Sigmoid colon (tissue), 7 donors: Measurements from ENCODE around the gene ARHGEF28. TPM values are rescaled to one million over a fixed set of nuclear protein-coding genes. Genes with fewer than 3 reads are reported as not detected.

ENCODE experiments used
- DNase-seq: peaks from one replicate; pipeline ENCODE4 v3.0.0-alpha.2; 2019
- H3K27ac ChIP-seq, 4 donors: fragments of 200-600 bp; sonication (generic); one replicate each; pipeline ENCODE4 v1.5.1; 2016 to 2019; ENCODE audit warnings: mild to moderate bottlenecking in 1 of 4
- H3K27me3 ChIP-seq, 3 donors: fragments of 200-600 bp; sonication (generic); one replicate each; pipeline ENCODE4 v1.5.1; 2019; ENCODE audit warnings: mild to moderate bottlenecking in 1 of 3
- H3K36me3 ChIP-seq, 4 donors: fragments of 200-600 bp; sonication (generic); one replicate each; pipeline ENCODE4 v1.5.1; 2016 to 2019
- H3K4me1 ChIP-seq, 4 donors: fragments of 200-600 bp; sonication (generic); one replicate each; pipeline ENCODE4 v1.5.1; 2017 to 2019
- H3K4me3 ChIP-seq, 4 donors: fragments of 200-600 bp; sonication (generic); one replicate each; pipeline ENCODE4 v1.5.1; 2017 to 2019; ENCODE audit warnings: mild to moderate bottlenecking in 2 of 4, moderate library complexity in 1 of 4
- H3K9me3 ChIP-seq, 4 donors: fragments of 200-600 bp in 3 of 4; sonication (generic) in 3 of 4; one replicate each; pipeline versions ENCODE4 v1.5.1 to v1.6.1; 2013 to 2019
- EP300 ChIP-seq, 4 donors: sonication (generic); formaldehyde crosslinking; IDR thresholded peaks; one replicate each; pipeline ENCODE4 v1.6.1; 2017; ENCODE audit warnings: antibody characterized with exemption in 4 of 4
- POLR2A ChIP-seq, 2 donors: fragments of 450-650 bp; IDR thresholded peaks; one replicate each; pipeline ENCODE4 v1.6.1; 2016; ENCODE audit warnings: antibody characterized with exemption in 2 of 2, mild to moderate bottlenecking in 2 of 2, moderate library complexity in 2 of 2
- POLR2AphosphoS5 ChIP-seq, 4 donors: sonication (generic); formaldehyde crosslinking; IDR thresholded peaks; one replicate each; pipeline ENCODE4 v1.6.1; 2017; ENCODE audit warnings: antibody characterized with exemption in 4 of 4
- WGBS, 2 donors: extraction: QIAGEN DNeasy Blood & Tissue Kit; methylation state at CpG; one replicate each; pipeline ENCODE4 v1.1.7; 2013; 5-methylcytosine and 5-hydroxymethylcytosine counted together
- intact Hi-C: fragments of 100-400 bp; cut with DNase I; formaldehyde crosslinking; loops from one replicate; pipeline ENCODE4 v1.15.1; 2023
- polyA plus RNA-seq, 3 donors: library from polyadenylated mRNA; stranded (reverse); fragments of 200-250 nt; gene quantifications; one replicate each; pipeline ENCODE4 v1.2.3, GENCODE V29; 2013
- total RNA-seq, 4 donors: library from RNA; depleted of rRNA; stranded (reverse); fragments of >200 nt; gene quantifications; one replicate each; pipeline ENCODE4 v1.1.0, GENCODE V29; 2016
- TF ChIP-seq, protein P1 (sequence below), 4 experiments: fragments of 450-650 bp in 3 of 4; fragments of 200-600 bp in 1 of 4; IDR thresholded peaks; one replicate each; pipeline ENCODE4 v1.5.1; 2016 to 2019; ENCODE audit warnings: antibody characterized with exemption in 4 of 4, mild to moderate bottlenecking in 3 of 4, moderate library complexity in 2 of 4
- donor health status: healthy with polysubstance abuse.
- donor health status: Bipolar disorder and iron deficiency.
- donor health status: healthy.

The ARHGEF28 gene
- total and polyA plus RNA-seq, 7 donors: 3.0 to 6.9 (median 3.7) TPM

DNA sequence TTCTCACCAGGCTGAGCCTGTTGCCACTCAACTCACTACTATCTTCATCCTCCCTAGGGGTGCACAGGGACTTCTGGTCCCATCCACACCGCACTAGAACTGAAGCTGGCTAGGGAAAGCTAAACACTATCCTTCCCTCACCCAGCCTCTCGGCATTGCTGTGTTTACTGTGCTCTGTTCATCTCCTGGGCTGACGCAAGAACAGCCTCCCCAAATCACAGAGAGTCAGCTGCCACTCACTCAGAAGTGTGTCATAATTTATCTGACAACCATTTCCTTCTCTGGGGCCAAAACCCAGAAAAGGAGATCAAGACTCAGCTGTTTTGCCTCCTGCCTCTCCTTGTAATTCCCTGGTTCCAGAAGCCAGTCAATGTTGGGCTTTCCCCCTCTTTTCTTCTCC, 92.8 kb downstream of the ARHGEF28 start:
- Histone ChIP-seq H3K9me3 (no peaks in the 10 kb centered on the region), H3K4me3 (no peak overlapping the region), H3K27ac (no peak overlapping the region), H3K27me3 (no peaks in the 10 kb centered on the region), H3K36me3 (no peaks in the 10 kb centered on the region), H3K4me1 (no peaks in the 10 kb centered on the region)
- DNase-seq: no peak
- intact Hi-C loops: no loop called here
- 92 to 96% methylated on average over 3 of the region's 3 CpGs for WGBS, 2 donors
- TF ChIP-seq, protein P1, sequence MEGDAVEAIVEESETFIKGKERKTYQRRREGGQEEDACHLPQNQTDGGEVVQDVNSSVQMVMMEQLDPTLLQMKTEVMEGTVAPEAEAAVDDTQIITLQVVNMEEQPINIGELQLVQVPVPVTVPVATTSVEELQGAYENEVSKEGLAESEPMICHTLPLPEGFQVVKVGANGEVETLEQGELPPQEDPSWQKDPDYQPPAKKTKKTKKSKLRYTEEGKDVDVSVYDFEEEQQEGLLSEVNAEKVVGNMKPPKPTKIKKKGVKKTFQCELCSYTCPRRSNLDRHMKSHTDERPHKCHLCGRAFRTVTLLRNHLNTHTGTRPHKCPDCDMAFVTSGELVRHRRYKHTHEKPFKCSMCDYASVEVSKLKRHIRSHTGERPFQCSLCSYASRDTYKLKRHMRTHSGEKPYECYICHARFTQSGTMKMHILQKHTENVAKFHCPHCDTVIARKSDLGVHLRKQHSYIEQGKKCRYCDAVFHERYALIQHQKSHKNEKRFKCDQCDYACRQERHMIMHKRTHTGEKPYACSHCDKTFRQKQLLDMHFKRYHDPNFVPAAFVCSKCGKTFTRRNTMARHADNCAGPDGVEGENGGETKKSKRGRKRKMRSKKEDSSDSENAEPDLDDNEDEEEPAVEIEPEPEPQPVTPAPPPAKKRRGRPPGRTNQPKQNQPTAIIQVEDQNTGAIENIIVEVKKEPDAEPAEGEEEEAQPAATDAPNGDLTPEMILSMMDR (IDR thresholded peaks at IDR 0.05): no peak
- TF ChIP-seq POLR2A (IDR thresholded peaks at IDR 0.05) (no peak), POLR2AphosphoS5 (IDR thresholded peaks at IDR 0.05) (no peak), EP300 (IDR thresholded peaks at IDR 0.05) (no peak)

DNA sequence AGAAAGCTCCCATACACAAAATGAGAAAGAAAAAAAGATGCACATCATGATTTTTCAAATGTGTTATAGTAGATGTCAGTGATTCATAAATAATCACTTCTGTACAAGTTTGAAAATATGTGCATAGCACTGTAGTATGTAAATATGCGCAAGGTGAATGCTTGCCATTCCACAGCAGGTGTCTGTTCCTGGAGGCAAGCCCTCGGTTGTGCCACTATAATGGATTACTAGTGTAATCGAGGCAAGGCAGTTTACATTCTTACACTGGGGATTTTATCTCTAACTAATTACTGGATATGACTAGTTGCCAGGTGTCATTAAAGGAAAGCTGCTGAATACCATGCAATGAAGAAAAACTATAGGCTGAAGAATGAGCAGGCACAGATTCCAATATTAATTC, 93.6 kb downstream of the ARHGEF28 start:
- TF ChIP-seq EP300 (IDR thresholded peaks at IDR 0.05): no peak
- TF ChIP-seq POLR2A (IDR thresholded peaks at IDR 0.05): no peak
- TF ChIP-seq, protein P1 (IDR thresholded peaks at IDR 0.05): no peak
- TF ChIP-seq POLR2AphosphoS5 (IDR thresholded peaks at IDR 0.05): no peak
- Histone ChIP-seq H3K36me3 (no peaks in the 10 kb centered on the region), H3K27me3 (no peaks in the 10 kb centered on the region), H3K9me3 (no peaks in the 10 kb centered on the region), H3K4me3 (no peak overlapping the region), H3K27ac (no peak overlapping the region), H3K4me1 (no peaks in the 10 kb centered on the region)
- intact Hi-C loops: no loop called here
- 54 to 77% methylated on average over 3 of the region's 3 CpGs for WGBS, 2 donors
- no peak for DNase-seq

DNA sequence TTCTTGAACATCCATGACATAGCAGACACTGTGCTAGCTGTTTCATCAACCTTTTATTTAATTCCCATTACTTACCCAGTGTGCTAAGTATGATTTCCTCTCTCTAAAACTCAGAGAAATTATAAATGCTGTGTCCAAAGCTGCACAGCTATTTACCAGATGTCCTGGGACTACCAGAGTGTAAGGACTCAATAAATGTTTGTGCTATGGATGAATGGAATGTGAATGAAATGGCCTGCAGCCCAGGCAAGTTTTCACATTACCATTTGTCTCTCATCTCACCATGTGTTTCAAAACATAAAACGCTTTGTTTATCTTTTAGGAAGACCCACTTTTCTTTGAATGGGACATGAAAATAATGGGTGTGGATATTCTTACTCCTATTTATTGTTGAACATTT, 96.2 kb downstream of the ARHGEF28 start:
- TF ChIP-seq POLR2AphosphoS5 (IDR thresholded peaks at IDR 0.05) (no peak), EP300 (IDR thresholded peaks at IDR 0.05) (no peak), POLR2A (IDR thresholded peaks at IDR 0.05) (no peak)
- TF ChIP-seq, protein P1 (IDR thresholded peaks at IDR 0.05): no peak
- H3K4me3 ChIP-seq: no peak overlapping the region
- no peaks in the 10 kb centered on the region for H3K36me3 ChIP-seq
- peaks cover 0 to 10% (median 9%) of the 10 kb centered on the region in 4 donors for H3K4me1 ChIP-seq
- intact Hi-C loops: no loop called here
- no peak for DNase-seq
- H3K27me3 ChIP-seq: no peaks in the 10 kb centered on the region
- H3K9me3 ChIP-seq: no peaks in the 10 kb centered on the region
- H3K27ac ChIP-seq: no peak overlapping the region
- 70 to 82% methylated on average over 1 of the region's 1 CpG for WGBS, 2 donors

DNA sequence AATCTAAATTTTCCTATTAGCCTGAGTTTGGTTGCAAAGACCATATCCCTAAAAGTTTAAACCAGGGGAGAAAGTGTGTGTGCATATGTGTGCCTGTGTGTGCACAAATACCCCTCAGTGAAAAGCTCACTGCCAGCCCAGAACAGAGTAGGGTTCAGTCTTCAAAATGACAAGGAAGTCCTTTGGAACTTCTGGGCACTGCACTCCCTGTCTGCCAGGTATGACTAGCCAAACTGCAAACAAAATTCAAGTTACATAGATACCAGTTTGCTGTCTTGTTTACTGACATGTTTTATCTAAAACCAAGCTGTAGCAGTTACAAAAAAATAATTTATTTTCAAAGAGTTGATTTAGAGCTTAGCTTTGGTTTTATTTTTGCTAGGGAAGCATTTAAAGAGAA, 100.1 kb downstream of the ARHGEF28 start:
- no peaks in the 10 kb centered on the region for H3K27me3 ChIP-seq
- TF ChIP-seq POLR2A (IDR thresholded peaks at IDR 0.05): no peak
- no peak for DNase-seq
- H3K4me1 ChIP-seq: peaks cover 0 to 15% (median 11%) of the 10 kb centered on the region in 4 donors
- no peak overlapping the region for H3K4me3 ChIP-seq
- H3K27ac ChIP-seq: peak overlapping the region in 2 of 4 donors; percentile 29 to 74
- no peaks in the 10 kb centered on the region for H3K9me3 ChIP-seq
- intact Hi-C loops: no loop called here
- H3K36me3 ChIP-seq: no peaks in the 10 kb centered on the region

DNA sequence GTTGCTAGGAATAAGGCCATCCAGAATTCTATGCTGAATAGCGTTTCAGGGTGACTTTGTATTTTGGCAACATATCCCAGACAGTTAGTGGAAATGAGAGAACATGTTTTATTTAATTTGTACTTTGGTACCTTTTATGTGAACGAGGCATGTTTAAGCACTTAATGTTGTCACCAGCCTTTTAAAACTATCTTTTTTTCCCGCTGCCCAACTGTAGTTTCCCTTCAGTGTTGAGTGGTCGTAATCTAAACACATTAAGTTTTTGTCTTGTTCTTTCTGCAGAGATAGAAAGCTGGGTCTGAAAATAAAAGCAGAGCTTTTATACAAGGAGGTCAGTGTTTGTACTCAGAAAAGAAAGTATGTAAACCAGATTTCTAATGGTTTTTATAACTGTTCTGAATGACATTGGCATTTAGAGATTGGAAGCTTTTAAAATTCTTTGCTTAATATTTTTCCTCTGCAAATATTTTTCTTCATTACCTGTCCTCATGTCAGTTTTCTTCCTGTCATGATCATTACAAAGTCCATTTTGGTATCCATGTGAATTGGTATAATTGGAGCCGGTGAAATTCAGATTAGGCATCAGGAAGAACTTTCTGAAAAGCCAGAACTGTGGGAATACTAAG, 100.7 kb downstream of the ARHGEF28 start:
- no peak overlapping the region for H3K4me3 ChIP-seq
- no peaks in the 10 kb centered on the region for H3K36me3 ChIP-seq
- DNase-seq: no peak
- H3K27me3 ChIP-seq: no peaks in the 10 kb centered on the region
- H3K9me3 ChIP-seq: no peaks in the 10 kb centered on the region
- intact Hi-C loops: no loop called here
- peak overlapping the region in 2 of 4 donors; percentile 29 to 74 for H3K27ac ChIP-seq
- TF ChIP-seq, protein P1 (IDR thresholded peaks at IDR 0.05): no peak
- TF ChIP-seq POLR2A (IDR thresholded peaks at IDR 0.05): no peak
- TF ChIP-seq POLR2AphosphoS5 (IDR thresholded peaks at IDR 0.05): no peak
- no peak for TF ChIP-seq EP300 (IDR thresholded peaks at IDR 0.05)
- H3K4me1 ChIP-seq: peaks cover 0 to 15% (median 11%) of the 10 kb centered on the region in 4 donors
- WGBS, 2 donors: 70 to 75% methylated on average over 5 of the region's 5 CpGs
